Keratinocyte (primary cell): ENCODE data around the gene SLC26A9. TPM values are rescaled to one million over a fixed set of nuclear protein-coding genes. Genes with fewer than 3 reads are reported as not detected.

ENCODE experiments used
- DNase-seq: peaks from one replicate; pipeline ENCODE4 v3.0.0-alpha.2; 2011; ENCODE audit warnings: low read depth, missing footprints, low spot score
- FAIRE-seq: peaks from 2 replicates; lab custom pipeline; 2011; peaks lifted over from hg19 to GRCh38; lab: Jason Lieb, UNC
- H2AFZ ChIP-seq: 2 replicates; pipeline ENCODE4 v1.6.0; 2012; ENCODE audit warnings: low read length, control low read depth, inconsistent platforms; ENCODE audit not compliant: control insufficient read depth
- H3K27ac ChIP-seq: 2 replicates; pipeline ENCODE4 v1.5.1; 2011; ENCODE audit warnings: low read length; ENCODE audit not compliant: control insufficient read depth, insufficient read depth
- H3K27me3 ChIP-seq: 3 replicates; pipeline ENCODE4 v1.6.0; 2011; ENCODE audit warnings: low read length; ENCODE audit not compliant: control insufficient read depth, insufficient read depth; ENCODE audit errors: extremely low read depth
- H3K36me3 ChIP-seq, 2 experiments: 2 replicates in 1 of 2; 3 replicates in 1 of 2; pipeline ENCODE4 v1.5.1; 2011; ENCODE audit warnings: low read length in 2 of 2, mild to moderate bottlenecking in 1 of 2; ENCODE audit not compliant: control insufficient read depth in 2 of 2, insufficient read depth in 2 of 2; ENCODE audit errors: extremely low read depth in 1 of 2
- H3K4me1 ChIP-seq: 3 replicates; pipeline ENCODE4 v1.5.1; 2011; ENCODE audit warnings: low read length; ENCODE audit not compliant: control insufficient read depth, insufficient read depth; ENCODE audit errors: extremely low read depth
- H3K4me2 ChIP-seq: 3 replicates; pipeline ENCODE4 v1.6.0; 2011; ENCODE audit warnings: low read depth, low read length; ENCODE audit not compliant: control insufficient read depth, insufficient read depth; ENCODE audit errors: extremely low read depth
- H3K4me3 ChIP-seq, 3 experiments: fragments of 200-600 bp in 1 of 3; sonication (generic) in 1 of 3; 2 replicates in 2 of 3; 3 replicates in 1 of 3; pipeline ENCODE4 v1.5.1; 2011 to 2016; ENCODE audit warnings: low read length in 3 of 3, mild to moderate bottlenecking in 3 of 3, control low read depth in 2 of 3, inconsistent platforms in 1 of 3, low read depth in 1 of 3, mixed read lengths in 1 of 3, mixed run types in 1 of 3, moderate library complexity in 1 of 3; ENCODE audit not compliant: control insufficient read depth in 2 of 3, insufficient read depth in 2 of 3; ENCODE audit errors: extremely low read depth in 1 of 3
- H3K79me2 ChIP-seq: 2 replicates; pipeline ENCODE4 v1.6.0; 2012; ENCODE audit warnings: low read length; ENCODE audit not compliant: control insufficient read depth, insufficient read depth
- H3K9ac ChIP-seq: 3 replicates; pipeline ENCODE4 v1.6.0; 2011; ENCODE audit warnings: low read length; ENCODE audit not compliant: control insufficient read depth, insufficient read depth; ENCODE audit errors: extremely low read depth
- H3K9me1 ChIP-seq: 3 replicates; pipeline ENCODE4 v1.6.0; 2011; ENCODE audit warnings: low read length; ENCODE audit not compliant: control insufficient read depth, insufficient read depth; ENCODE audit errors: extremely low read depth
- H3K9me3 ChIP-seq: 2 replicates; pipeline ENCODE4 v1.5.1; 2012; ENCODE audit warnings: low read depth, low read length; ENCODE audit not compliant: control insufficient read depth
- H4K20me1 ChIP-seq: 3 replicates; pipeline ENCODE4 v1.6.0; 2011; ENCODE audit warnings: low read length; ENCODE audit not compliant: control insufficient read depth, insufficient read depth; ENCODE audit errors: extremely low read depth
- EZH2 ChIP-seq: IDR thresholded peaks from one replicate; pipeline ENCODE4 v1.6.1; 2012; ENCODE audit warnings: inconsistent platforms, mild to moderate bottlenecking, low read length, moderate library complexity
- dilution Hi-C: fragments of 300-500 bp; cut with MboI; formaldehyde crosslinking; loops from one replicate; pipeline ENCODE4 v1.7.0; 2020; ENCODE audit warnings: low sequenced_read_pairs; ENCODE audit not compliant: extremely low pct_ligation_motif_present
- polyA plus RNA-seq, 5 experiments: library from polyadenylated mRNA; depleted of rRNA in 3 of 5; stranded (reverse) in 3 of 5; stranded (forward) in 1 of 5; unstranded in 1 of 5; fragments of >200 nt; gene quantifications; 1 replicate in 1 of 5; 2 replicates in 3 of 5; 3 replicates in 1 of 5; pipeline versions ENCODE4 v1.2.1 to v1.2.3, GENCODE V29; 2011 to 2012; ENCODE audit warnings: missing spikeins in 2 of 5, low read depth in 1 of 5, low replicate concordance in 1 of 5
- TF ChIP-seq, protein P1 (sequence below), 3 experiments: IDR thresholded peaks in 1 of 3; conservative IDR thresholded peaks in 1 of 3; optimal IDR thresholded peaks in 1 of 3; 2 replicates in 2 of 3; 3 replicates in 1 of 3; pipeline versions ENCODE3 to v1.5.1; 2011; ENCODE audit warnings: low read length in 3 of 3, mild to moderate bottlenecking in 3 of 3, moderate library complexity in 2 of 3, control low read depth in 1 of 3, inconsistent platforms in 1 of 3; ENCODE audit not compliant: insufficient read depth in 2 of 3; ENCODE audit errors: extremely low read depth in 1 of 3

The SLC26A9 gene
- polyA plus RNA-seq, 1 donor (not counting 4 experiments of a cell fraction or from before 2014, with no cell fraction given), result 0.03 TPM

DNA sequence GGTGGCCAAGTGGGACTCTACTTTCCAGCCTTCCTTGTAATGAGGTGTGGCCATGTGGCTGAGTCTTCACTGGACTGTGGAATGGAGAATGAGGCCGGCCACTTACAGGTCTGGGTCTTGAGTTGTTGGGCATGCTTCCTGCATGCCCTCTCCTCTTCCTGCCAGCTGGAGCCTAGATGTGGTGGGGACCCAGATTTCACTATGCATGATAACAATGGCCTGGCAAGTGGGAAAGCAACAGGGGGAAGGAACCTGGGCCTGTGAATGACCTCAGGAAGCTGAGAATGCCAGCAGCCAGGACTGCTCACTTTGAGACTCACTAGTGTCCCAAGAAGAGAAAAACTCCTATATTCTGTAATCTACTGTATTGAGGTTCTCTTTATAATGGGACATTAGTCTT is 8.5 kb upstream of the SLC26A9 start:
- Histone ChIP-seq H3K27ac (no peak overlapping the region), H3K4me2 (no peak overlapping the region), H3K9me1 (peaks cover 2% of the 10 kb centered on the region), H3K4me1 (peaks cover 25% of the 10 kb centered on the region), H3K9me3 (no peaks in the 10 kb centered on the region), H3K36me3 (no peaks in the 10 kb centered on the region), H3K9ac (no peak overlapping the region), H2AFZ (no peak overlapping the region), H3K4me3 (no peak overlapping the region), H3K27me3 (peaks cover 39% of the 10 kb centered on the region), H4K20me1 (no peaks in the 10 kb centered on the region), H3K79me2 (no peaks in the 10 kb centered on the region)
- no peak for TF ChIP-seq EZH2
- TF ChIP-seq, protein P1, sequence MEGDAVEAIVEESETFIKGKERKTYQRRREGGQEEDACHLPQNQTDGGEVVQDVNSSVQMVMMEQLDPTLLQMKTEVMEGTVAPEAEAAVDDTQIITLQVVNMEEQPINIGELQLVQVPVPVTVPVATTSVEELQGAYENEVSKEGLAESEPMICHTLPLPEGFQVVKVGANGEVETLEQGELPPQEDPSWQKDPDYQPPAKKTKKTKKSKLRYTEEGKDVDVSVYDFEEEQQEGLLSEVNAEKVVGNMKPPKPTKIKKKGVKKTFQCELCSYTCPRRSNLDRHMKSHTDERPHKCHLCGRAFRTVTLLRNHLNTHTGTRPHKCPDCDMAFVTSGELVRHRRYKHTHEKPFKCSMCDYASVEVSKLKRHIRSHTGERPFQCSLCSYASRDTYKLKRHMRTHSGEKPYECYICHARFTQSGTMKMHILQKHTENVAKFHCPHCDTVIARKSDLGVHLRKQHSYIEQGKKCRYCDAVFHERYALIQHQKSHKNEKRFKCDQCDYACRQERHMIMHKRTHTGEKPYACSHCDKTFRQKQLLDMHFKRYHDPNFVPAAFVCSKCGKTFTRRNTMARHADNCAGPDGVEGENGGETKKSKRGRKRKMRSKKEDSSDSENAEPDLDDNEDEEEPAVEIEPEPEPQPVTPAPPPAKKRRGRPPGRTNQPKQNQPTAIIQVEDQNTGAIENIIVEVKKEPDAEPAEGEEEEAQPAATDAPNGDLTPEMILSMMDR (optimal IDR thresholded peaks at IDR 0.05 in 1 of 3, IDR thresholded peaks at IDR 0.05 in 1 of 3, conservative IDR thresholded peaks at IDR 0.05 in 1 of 3; ENCODE audit: extremely low read depth in 1 of 3, insufficient read depth in 2 of 3, low read length in 3 of 3), result no peak
- dilution Hi-C loops, result no loop called here
- FAIRE-seq, result no peak
- DNase-seq, result no peak

DNA sequence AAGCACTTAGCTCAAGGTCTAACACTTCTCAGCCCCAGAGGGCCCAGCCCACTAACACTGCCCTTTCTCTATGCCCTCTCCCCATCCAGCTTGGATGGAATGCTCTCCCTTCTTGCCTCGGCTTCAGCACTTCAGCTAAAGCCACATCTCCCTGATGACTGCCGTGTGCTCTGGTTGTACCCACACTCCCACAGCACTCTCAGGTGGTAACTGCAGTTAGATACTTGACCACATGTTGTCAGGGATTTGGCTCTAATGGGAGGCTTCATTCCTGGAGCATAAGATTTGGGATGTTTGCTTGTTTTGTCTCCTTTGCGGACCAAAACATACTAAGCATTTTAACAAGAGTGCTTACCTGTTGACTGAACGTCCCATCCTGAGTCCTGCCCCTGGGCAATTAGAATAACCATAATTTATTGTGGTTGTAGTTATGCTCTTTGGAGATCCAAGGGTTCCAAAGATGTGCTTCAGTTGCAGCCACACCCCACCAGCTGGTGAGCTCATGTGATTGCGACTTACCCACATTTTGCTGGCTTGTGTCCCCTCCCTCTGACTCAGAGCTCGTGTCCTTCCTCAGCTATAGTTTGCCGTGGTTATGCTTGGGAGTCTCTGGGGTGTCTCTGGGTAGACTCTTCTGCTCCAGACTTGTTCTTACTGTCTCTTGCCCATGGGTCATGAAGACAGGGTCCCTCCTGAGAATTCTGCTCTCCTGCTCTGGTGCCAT is 7.7 kb upstream of the SLC26A9 start:
- Histone ChIP-seq H3K9me3 (no peaks in the 10 kb centered on the region), H3K27ac (no peak overlapping the region), H4K20me1 (no peaks in the 10 kb centered on the region), H3K4me3 (no peak overlapping the region), H3K9ac (no peak overlapping the region), H2AFZ (no peak overlapping the region), H3K36me3 (no peaks in the 10 kb centered on the region), H3K79me2 (no peaks in the 10 kb centered on the region), H3K4me1 (peaks cover 25% of the 10 kb centered on the region), H3K9me1 (peaks cover 2% of the 10 kb centered on the region), H3K27me3 (peaks cover 39% of the 10 kb centered on the region), H3K4me2 (peak overlapping the region; percentile 41)
- FAIRE-seq (peak; percentile 76), DNase-seq (no peak)
- TF ChIP-seq EZH2, result no peak
- TF ChIP-seq, protein P1 (optimal IDR thresholded peaks at IDR 0.05 in 1 of 3, IDR thresholded peaks at IDR 0.05 in 1 of 3, conservative IDR thresholded peaks at IDR 0.05 in 1 of 3; ENCODE audit: extremely low read depth in 1 of 3, insufficient read depth in 2 of 3, low read length in 3 of 3), result no peak
- dilution Hi-C loops, result no loop called here
